Eye (tissue), 1 donor: Measurements from ENCODE around the gene HEPN1.

Experiments
- DNase-seq: peaks from one replicate; pipeline ENCODE4 v3.0.0-alpha.2; 2015

Gene HEPN1

DNA sequence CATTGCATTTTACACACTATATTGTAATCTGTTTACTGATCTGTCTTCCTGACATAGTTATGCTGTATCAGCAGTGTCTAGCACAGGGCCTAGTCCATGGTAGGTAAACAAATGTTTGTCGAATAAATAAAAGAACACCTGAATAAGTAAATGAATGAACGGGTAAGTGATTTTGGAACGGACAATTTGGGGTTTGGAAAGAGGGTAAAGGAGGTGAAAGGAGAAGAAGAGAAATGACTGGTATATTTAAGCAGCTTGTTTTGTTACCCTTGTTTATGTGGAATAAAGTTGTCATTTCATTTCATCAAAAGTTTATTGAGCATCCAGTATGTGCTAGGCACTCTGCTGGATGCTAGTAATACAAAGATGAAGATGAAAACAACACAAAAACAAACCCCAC is at the start of gene HEPN1:
HEPN1 (plus strand) TSS at position 301 of the 400 bp plus-strand sequence.
- no peak for DNase-seq

DNA sequence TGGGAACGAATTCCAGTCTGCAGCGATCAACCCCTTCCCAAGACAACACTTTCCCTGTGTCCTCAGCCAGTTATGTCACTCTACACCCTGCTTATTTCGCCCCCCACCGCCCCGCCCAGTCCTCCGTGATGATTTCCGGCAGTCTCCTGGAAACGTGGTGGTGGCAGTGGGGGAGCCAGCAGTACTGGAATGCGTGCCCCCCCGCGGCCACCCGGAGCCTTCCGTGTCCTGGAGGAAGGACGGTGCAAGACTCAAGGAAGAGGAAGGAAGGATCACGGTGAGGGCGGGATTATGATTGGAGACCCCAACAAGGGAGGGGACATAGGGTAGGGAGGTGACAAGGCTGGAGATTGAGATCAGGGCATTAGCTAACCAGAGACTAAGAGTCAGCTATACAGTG is 49.7 kb upstream of the HEPN1 start:
- DNase-seq, result no peak

- no peak for DNase-seq
Measured at GRCh38 chr11:124869856-124870387, 49.1 kb upstream of the HEPN1 start.

- no peak for DNase-seq
Measured at GRCh38 chr11:124870430-124870829, 48.6 kb upstream of the HEPN1 start.

DNA sequence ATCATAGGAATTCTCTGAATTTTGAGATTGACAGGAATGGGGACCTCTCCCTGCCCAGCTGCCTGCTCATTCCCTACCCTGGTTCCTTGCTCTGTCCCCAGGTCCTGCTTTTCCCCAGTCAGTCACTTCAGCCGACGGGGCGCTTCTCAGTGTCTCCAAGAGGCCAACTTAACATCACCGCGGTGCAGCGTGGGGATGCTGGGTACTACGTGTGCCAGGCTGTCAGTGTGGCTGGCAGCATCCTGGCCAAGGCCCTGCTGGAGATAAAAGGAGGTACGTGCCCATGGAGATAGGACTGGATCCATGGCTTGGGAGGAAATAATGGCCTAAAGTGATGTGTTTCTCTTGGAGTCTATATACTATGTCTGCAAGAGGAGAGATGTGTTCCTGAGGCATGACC is 46.8 kb upstream of the HEPN1 start:
- DNase-seq, result no peak

DNA sequence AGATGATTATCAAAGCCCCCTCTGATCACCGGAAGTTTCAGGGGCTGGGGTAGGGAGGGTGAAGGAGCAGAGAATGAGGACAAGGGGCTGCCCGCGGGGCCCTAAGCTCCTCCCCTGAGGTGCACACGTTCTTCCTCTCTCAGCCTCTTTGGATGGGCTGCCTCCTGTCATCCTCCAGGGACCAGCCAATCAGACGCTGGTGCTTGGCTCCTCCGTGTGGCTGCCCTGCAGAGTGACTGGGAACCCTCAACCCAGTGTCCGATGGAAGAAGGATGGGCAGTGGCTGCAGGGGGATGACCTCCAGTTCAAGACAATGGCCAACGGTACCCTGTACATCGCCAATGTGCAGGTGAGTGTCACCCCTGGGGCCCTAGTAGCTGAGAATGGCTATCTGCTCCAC is 46.3 kb upstream of the HEPN1 start:
- no peak for DNase-seq

GRCh38 chr11:124873951-124874350 is 45.1 kb upstream of the HEPN1 start:
- no peak for DNase-seq

- DNase-seq, result no peak
Measured at GRCh38 chr11:124874571-124875255, 44.3 kb upstream of the HEPN1 start.

- DNase-seq, result no peak
Measured at GRCh38 chr11:124875401-124875800, 43.6 kb upstream of the HEPN1 start.

- peak; percentile 97 for DNase-seq
Measured at GRCh38 chr11:124875943-124876817, 42.9 kb upstream of the HEPN1 start.

DNA sequence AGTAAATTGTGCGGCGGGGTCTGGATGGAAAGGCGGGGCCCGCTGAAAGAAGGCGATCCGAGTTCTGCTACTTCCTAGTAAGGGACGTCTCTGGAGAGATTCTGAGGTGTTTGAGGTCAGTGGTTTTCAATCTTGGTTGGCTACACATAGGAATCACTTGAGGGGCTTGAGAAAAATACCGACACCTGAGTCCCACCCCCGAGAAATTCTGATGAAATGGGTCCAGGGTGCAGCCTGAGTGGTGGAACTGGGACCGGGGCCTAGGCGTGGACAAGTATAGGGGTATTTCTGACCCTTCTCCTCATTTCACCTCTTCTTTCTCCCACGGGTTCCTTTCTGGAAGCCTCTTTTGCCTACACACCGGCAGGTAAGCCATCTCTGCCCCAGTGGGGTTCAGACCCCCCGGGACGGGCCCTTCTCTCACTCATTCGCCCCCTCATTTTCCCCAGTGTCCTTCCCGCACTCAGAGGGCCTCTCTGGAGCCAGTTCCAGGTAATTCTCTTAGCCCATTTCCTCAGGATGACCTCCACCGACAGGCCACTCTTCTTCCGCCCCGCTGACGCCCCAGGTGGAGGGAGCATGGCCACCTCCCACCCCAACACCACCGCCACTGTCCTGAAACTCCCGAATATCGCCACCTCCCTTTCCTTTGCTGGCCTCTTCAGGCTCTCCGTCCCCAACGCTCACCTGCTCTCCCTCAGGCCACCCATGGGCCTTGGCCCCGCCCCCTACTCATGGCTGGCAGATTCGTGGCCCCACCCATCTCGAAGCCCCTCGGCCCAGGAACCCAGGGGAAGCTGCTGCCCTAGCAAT is 42.0 kb upstream of the HEPN1 start:
- no peak for DNase-seq

DNA sequence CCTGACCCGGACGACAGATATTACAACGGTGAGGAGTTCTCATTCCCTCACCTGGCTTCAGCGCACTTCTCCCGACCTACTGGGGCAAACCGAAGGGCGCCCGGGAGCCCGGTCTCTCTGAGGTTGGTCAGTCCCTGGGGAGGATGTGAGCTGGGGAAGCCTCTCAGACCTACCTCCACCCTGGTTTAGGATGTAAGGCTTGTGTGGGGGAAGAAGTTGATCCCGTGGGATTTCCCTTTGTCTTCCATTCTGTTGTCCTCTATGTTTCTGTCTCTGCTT is 41.5 kb upstream of the HEPN1 start:
- DNase-seq, result no peak

- DNase-seq, result no peak
Measured at GRCh38 chr11:124877910-124878758, 40.9 kb upstream of the HEPN1 start.

- DNase-seq, result no peak
Measured at GRCh38 chr11:124878759-124879492, 40.1 kb upstream of the HEPN1 start.

GRCh38 chr11:124879493-124880289 is 39.4 kb upstream of the HEPN1 start:
- no peak for DNase-seq

- no peak for DNase-seq
Measured at GRCh38 chr11:124880290-124880611, 38.8 kb upstream of the HEPN1 start.

DNA sequence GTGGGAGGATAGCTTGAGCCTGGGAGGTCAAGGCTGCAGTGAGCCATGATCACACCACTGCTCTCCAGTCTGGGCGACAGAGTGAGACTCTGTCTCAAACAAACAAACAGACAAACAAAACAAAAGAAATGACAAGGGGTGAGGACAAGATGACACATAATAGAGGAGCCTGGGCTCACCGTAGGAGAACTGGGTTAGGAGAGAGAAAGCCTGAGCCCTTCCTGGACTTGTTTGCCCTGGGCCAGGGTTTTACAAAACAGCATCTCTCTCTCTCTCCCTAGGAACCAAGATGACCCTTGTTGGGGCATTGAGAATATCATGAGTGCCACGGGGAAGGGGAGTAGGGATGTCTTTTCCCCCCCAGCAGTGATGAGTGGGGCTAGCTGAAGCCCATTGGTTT is 38.1 kb upstream of the HEPN1 start:
- DNase-seq, result no peak

DNA sequence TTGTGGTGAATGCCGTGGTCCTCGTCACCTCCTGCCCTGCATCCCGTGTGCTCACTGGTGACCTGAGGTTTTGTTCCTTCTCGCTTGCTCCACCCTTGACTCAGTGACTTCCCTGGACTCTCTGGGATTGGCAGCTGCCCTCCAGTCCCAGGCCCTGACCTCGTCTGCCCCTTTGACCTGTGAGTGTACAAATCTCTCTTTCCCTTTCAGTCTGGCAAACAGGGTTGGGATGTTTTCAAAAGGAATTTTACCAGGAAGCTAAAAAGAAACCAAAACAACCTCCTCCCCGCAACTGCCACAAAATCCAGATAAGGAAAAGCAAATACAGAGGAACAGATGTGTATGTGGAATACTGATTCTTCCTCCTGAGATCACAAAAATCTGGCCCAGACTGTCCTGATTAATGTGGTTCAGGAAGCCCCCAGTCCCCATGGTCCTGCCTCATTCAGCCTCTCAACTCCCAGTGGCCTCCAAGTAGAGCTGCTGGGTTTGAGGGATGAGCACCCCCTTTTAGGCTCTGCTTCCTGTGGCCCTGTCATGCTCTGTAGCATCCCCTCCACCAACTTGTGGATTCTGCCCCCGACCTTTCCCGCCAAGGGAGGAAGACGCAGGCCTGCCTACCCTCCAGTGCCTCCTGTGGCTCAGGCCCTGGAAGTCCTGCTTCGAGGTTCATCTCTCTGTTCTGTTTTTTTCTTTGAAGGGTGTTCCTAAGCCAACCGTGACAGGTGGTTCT is 36.5 kb upstream of the HEPN1 start:
- no peak for DNase-seq

DNA sequence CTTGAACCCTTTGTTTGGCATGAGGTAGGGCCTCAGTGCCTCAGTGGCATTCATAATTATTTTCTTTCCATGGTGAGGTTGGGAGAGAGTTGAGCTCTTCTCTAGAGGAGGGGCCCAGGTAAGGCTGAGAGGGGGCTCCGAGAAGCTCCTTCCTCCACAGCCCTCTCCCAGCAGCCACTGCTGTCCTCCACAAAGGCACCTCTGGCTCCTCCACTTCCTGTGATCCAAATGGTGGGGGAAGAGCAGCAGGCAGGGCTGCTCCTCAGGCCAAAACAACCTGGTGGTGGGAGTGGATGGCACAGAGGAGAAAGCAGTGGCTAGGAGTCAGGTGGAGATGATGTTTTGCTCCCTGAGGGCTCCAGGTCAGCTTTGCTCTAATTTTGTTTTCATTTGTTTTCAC is 34.7 kb upstream of the HEPN1 start:
- no peak for DNase-seq

DNA sequence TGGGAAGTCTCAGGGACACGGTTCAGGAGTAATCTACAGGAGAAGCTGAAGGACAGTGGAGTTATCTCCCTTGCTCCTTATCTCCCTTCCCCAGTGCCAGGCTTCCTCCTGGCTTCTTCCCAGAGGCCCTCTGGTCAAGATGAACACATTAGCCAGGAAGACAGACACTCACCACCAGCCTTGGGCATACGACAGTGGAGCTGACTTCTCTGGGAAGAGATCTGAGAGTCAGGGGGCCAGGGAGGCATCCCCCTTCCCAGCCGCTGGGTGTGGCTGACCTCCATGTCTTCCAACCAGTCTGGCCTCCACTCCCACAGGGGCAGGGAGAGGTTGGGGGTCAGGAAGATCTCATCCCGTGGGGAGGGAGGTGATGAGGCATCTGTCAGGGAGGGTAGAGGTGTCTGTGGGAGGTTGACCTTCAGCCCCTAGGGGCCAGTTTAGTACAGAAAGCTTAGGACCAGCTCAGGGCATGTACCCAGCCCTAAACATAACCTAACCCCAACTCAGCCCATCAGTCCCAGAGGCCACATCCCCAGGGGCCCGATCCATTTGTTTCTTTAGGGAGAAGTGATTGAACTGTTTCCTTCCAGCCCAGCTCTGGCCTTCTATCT is 34.1 kb upstream of the HEPN1 start:
- no peak for DNase-seq
